Measurements from ENCODE around the gene LCLAT1.

GRCh38 chr2:30499681-30500080, 52.6 kb downstream of the LCLAT1 start:
- TF ChIP-seq CTCF (IDR thresholded peaks at IDR 0.05) (no peak), SIN3A (IDR thresholded peaks at IDR 0.05; ENCODE audit: borderline replicate concordance, insufficient read depth, low read depth, low read length) (no peak), POLR2AphosphoS5 (IDR thresholded peaks at IDR 0.05; ENCODE audit: low read depth, low read length) (no peak), REST (IDR thresholded peaks at IDR 0.05; ENCODE audit: insufficient read depth in 1 of 2, low read depth in 2 of 2, low read length in 1 of 2) (no peak), TCF7L2 (IDR thresholded peaks at IDR 0.05; ENCODE audit: low read depth, low read length) (no peak)
